UCSD-AML1 (cell line): ENCODE results near the gene LZTS3.
A peak's percentile ranks its signal among the peaks of the same experiment; 100 is the strongest.
"Not testable (repeated sequence)": the region's sequence is repeated elsewhere in the genome, so short reads cannot be mapped to it uniquely, and the experiment has no call there.

Source experiments
- DNase-seq: peaks from one replicate; lab custom pipeline; 2025; ENCODE audit not compliant: unreplicated experiment; lab: John Stamatoyannopoulos, UW

LZTS3 gene

DNA sequence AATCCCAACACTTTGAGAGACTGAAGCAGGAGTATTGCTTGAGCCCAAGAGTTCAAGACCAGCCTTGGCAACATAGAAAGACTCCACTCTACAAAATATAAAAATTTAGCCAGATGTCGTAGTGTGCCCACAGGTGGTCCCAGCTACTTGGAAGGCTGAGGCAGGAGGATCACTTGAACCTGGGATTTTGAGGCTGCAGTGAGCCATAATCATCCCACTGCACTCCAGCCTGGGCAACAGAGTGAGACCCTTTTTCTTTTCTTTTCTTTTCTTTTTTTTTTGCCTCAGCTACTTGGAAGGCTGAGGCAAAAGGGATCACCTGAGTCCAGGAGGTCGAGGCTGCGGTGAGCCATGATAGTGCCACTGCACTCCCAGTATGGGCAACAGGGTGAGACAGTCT is 31.6 kb downstream of the LZTS3 start:
- DNase-seq: no peak

DNA sequence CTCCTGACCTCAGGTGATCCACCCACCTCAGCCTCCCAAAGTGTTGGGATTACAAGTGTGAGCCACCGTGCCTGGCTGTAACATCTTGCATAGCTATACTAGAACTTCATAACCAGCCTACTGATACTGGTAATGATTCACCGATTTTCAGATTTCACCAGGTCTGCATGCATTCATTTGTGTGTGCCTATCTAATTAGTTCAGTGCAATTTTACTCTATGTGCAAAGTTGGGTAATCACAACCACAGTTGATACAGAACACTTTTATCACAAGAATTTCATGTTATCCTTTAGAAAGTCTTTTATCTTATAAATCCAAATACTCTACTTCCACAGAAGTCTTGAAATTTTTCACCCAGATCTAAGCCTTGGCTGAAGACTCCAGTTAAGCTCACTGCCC is 35.9 kb downstream of the LZTS3 start:
- no peak for DNase-seq

DNA sequence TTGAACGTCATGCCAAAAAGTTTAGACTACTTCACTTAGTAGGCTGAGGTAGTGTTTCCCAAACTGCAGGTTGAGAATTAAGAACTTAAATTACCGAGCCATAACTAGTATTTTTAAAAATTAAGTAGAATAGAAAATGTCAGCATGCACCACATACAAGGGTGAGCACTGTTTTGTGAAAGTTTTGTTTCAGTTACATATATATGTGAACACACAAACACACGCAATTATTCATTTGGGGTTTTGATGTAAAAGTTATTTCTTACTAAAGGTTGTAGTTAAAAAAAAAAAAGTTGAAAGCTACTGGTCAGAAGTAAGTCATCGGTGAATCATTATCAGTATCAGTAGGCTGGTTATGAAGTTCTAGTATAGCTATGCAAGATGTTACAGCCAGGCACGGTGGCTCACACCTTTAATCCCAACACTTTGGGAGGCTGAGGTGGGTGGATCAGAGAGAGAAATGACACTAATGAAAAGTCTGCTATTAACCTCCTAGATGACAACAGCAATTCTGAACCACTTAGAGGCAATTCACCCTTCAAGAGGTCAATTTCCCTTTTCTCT is 37.8 kb downstream of the LZTS3 start:
- no peak for DNase-seq

DNA sequence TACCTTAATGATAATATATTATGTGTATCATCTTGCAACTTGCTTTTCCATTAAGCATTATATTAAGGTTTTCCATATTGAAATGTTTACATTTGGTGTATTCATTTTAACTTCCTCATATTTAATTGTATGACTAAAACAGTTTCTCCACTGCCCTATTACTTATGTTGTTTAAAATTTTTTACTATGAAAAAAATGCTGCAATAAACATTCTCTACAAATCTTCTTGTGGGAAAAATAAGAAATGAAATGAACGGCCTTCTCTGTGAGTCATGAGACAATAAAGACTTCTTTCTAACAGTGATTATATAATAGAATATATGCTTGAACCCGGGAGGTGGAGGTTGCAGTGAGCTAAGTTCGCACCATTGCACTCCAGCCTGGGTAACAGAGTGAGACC is 39.2 kb downstream of the LZTS3 start:
- DNase-seq: no peak

DNA sequence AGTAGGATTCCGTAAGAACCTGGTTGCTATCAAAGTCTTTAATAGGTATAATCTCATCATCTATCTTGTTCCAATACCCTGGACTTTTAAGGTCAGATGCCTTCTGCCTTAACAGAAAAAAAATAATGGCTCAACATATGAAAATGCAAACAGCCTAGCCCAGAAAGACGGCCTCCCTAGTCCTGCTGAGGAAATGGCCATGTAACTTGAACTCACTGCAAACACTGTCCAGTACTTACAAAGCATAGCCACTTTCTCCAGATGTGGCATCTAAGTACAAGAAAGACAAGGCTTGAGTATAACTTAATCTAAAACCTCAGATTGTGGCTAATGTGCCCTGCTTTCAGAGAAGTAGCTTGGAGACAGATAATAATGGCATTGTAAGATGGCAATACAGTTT is 40.2 kb downstream of the LZTS3 start:
- no peak for DNase-seq

DNA sequence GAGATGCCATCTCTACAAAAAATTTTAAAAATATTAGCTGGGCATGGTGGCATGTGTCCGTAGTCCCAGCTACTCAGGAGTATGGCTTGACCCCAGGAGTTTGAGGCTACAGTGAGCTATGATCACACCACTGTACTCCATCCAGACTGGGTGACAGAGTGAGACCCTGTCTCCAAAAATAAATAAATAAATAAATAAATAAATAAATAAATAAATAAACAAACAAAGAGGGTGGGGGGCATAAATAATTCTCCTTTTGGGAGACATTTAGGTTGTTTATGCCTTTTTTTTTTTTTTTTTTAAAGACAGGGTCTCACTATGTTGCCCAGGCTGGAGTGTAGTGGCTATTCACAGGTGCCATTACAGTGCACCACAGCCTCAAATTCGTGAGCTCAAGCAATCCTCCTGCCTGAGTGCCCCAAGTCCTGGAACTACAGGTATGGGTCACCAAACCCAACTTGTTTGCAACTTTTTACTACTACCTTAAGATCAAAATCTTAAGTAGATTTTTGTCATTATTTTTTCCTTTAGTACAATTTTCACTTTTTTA is 43.2 kb downstream of the LZTS3 start:
- no peak for DNase-seq

DNA sequence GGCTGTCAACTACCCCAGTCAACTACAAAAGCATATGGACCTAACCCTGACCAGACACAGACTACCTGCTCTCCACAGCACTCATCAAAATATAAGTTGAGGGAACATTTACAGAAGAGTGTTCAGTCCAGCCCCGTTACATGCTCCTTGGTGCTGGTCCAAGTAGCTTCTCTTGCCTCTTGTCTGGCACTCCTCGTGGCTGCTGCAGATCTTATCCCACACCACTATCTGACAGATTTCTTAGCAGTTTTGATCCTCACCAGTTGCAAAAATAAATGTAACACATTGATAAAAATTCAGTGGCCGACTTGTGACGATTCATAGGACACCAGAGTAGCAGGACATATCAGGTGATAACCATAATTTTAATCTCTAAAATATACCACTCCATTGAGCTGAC is 44.3 kb downstream of the LZTS3 start:
- no peak for DNase-seq

DNA sequence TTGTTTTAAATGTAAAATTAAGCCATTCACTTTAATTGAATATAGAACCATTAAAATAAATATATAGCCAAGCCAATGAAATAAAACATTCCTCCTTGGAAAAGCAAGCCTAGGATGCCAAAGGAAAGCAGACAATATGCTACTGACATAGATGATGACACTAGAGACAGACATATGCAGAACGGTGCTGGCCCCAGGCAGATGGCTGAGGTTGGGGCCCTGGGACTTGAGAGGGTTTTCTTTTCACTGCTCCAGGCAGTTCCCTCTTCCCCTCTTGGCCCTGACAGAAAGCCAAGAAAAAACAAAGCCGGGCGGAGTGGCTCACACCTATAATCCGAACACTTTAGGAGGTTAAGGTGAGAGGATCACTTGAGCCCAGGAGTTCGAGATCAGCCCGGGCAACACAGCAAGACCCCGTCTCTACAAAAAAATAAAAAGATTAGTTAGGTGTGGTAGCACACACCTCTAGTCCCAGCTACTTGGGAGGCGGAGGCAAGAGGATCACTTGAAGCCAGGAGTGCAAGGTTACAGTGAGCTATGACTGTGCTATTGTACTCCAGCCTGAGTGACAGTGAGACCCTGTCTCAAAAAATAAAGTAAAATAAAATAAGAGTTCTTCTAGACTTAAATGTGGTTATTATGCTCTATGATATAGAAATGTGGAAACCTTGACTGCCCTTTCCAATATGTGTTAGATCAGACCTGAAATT is 44.9 kb downstream of the LZTS3 start:
- no peak for DNase-seq

DNA sequence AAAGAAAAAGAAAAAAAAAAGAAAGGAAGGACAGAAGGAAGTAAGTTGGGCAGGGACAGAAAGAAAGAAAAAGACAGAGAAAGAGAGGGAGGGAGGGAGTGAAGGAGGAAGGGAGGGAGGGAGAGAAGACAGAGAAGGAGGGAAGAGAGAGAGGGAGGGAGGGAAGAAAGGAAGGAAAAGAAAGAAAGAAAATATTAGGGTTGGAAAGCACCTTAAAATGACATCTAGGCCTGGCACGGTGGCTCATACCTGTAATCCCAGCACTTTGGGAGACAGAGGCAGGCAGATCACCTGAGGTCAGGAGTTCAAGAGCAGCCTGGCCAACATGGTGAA is 46.9 kb downstream of the LZTS3 start:
- no peak for DNase-seq

DNA sequence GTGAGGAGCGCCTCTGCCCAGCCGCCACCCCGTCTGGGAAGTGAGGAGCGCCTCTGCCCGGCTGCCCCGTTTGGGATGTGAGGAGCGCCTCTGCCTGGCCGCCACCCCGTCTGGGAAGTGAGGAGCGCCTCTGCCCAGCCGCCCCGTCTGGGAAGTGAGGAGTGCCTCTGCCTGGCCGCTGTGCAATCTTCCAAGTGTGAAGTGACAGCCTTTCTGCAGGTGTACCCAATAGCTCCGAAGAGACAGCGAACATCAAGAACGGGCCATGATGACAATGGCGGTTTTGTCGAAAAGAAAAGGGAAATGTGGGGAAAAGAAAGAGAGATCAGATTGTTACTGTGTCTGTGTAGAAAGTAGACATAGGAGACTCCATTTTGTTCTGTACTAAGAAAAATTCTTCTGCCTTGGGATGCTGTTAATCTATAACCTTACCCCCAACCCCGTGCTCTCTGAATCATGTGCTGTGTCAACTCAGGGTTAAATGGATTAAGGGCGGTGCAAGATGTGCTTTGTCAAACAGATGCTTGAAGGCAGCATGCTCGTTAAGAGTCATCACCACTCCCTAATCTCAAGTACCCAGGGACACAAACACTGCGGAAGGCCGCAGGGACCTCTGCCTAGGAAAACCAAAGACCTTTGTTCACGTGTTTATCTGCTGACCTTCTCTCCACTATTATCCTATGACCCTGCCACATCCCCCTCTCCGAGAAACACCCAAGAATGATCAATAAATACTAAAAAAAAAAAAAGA is 47.4 kb downstream of the LZTS3 start:
- DNase-seq: not testable (repeated sequence)

DNA sequence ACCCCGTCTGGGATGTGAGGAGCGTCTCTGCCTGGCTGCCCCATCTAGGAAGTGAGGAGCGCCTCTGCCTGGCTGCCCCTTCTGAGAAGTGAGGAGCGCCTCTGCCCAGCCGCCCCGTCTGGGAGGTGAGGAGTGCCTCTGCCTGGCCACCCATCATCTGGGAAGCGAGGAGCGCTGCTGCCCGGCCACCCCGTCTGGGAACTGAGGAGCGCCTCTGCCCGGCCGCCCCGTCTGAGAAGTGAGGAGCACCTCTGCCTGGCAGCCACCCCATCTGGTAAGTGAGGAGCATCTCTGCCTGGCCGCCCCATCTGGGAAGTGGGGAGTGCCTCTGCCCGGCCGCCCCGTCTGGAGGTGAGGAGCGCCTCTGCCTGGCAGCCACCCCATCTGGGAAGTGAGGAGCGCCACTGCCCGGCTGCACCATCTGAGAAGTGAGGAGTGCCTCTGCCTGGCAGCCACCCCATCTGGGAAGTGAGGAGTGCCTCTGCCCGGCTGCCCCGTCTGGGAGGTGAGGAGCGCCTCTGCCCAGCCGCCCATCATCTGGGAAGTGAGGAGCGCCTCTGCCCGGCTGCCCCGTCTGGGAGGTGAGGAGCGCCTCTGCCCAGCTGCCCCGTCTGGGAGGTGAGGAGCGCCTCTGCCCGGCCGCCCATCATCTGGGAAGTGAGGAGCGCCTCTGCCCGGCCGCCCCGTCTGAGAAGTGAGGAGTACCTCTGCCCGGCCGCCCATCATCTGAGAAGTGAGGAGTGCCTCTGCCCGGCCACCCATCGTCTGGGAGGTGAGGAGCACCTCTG is 48.4 kb downstream of the LZTS3 start:
- DNase-seq: not testable (repeated sequence)

DNA sequence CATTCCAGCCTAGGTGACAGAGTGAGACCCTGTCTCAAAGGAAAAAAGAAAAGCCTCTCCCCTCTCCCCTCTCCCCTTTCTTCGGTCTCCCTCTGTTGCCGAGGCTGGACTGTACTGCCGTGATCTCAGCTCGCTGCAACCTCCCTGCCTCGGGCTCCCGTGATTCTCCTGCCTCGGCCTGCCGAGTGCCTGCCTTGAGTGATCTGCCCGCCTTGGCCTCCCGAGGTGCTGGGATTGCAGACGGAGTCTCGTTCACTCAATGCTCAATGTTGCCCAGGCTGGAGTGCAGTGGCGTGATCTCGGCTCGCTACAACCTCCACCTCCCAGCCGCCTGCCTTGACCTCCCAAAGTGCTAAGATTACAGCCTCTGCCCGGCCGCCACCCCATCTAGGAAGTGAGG is 49.2 kb downstream of the LZTS3 start:
- DNase-seq: not testable (repeated sequence)

DNA sequence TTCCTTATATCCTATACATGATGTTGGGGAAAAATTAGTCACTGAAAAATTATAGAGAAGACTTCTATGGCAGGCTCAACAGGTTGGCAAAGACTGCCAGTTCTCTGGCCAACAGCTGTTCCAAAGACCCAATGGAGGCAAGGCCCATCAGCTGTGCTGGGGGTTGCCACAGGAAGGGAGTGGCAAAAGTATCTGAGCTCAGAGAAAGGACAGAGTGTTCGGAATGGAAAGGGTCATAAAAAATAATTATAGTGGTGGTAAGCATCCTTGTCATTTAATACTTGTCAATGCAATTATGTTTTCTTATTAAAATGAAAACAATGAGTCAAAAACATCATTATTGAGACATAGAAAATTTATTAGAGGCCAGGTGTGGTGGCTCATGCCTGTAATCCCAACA is 49.8 kb downstream of the LZTS3 start:
- no peak for DNase-seq

DNA sequence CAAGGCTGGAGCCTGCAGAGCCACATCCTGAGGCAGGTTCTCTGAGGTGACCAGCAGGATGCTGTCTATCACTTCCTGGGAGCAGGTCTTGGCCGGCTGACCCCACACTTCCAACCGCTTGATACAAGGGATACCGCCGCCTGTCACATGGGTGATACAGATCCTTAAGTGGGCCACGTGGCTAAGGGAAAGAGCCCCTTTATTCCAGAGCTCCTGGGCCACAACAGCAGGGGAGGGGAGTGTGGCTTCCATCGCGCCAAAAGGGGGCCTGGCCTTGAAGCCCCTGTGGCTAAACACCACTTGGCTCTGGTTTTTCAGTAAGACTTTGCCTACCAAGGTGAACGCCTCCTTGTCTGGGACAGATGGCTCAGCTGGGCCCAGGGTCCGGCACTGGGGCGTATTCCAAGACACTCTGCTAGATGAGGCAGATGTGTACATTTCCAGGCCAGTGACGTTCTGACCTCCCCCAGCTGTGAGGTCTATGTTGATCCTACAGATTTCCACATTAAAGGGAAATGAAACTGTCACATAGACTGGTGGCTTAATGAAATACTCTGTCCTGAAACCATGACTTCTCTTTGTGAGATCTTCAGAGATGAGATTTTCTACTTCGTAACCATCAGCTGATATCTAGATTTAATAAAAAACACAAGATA is 51.3 kb downstream of the LZTS3 start:
- no peak for DNase-seq

DNA sequence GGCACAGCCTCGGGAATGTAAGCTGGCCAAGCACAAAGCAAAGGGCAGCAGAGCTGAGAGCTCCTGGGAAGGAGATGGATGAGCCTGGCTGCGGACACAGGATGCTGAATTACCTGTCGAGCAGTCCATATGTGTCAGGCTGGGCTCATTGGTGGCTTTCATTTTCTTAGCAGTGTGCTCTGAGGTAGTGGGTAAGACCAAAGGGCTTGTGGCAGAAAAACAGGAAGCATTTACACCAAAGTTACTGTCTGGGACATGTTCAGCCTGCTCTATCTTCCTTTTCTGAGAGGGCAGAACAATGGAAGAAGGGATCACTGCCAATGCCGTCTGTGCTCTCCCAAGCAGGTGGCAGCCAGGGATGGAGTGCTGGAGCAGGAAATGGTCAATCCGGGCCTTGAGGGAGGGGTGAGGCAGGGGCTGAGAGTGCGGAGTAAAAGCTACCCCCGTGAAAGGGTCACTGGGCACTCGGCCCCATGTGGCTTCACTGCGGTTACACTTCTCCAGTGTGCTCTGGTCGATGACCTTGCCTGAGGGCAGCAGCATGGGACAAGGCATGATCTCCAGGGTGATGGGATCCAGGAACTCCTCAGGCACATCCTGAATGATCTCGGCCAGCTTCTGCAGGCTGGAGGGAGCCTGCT is 52.0 kb downstream of the LZTS3 start:
- DNase-seq: no peak

DNA sequence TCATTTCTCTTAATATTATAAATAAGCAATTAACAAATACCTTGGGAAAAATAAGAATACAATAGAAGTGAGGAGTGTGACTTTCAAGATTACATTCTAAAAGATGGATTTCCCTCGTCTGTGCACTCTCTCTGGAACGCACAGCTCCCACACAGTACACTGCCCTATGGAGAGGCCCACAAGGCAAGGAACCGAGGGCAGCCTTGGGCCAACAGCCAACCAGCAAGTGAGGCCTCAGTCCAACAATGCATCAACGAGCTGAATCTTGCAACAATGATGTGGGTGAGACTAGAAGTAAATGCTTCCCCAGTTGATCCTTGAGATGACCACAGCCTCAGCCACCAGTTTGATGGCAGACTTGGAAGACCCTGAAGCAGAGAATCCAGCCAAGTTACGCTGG is 54.3 kb downstream of the LZTS3 start:
- DNase-seq: no peak

DNA sequence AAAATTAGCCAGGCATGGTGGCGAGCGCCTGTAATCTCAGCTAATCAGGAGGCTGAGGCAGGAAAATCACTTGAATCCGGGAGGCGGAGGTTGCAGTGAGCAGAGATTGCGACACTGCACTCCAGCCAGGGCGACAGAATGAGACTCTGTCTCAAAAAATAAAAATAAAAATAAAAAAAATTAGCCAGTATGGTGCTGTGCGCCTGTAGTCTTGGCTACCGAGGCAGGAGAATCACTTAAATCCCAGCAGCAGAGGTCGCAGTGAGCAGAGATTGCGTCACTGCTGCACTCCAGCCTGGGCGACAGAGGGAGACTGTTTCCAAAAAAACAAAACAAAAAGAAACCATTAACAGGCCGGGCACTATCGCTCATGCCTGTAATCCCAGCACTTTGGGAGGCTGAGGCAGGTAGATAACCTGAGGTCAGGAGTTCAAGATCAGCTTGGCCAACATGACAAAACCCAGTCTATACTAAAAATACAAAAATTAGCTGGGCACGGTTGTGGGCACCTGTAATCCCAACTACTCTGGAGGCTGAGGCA is 55.4 kb downstream of the LZTS3 start:
- DNase-seq: peak; percentile 28

DNA sequence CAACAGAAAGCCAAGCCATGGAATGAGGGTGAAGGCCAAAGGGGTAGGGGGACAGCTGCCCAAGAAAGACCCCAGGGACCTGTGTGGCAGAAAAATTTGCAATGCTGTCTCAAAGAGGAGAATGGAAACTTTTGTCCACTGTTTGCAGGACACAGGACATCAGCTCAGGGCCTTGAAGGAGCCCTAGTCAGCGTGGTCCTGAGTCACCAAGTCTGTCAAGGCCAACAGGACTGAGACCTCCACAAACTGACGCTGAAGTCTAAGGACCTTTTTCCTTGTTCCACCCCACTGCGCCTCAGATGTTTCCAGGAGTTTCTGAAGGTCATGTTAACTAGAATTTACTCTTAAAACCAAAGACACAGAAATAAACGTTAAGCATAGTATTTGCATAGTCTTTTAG is 57.0 kb downstream of the LZTS3 start:
- DNase-seq: no peak

DNA sequence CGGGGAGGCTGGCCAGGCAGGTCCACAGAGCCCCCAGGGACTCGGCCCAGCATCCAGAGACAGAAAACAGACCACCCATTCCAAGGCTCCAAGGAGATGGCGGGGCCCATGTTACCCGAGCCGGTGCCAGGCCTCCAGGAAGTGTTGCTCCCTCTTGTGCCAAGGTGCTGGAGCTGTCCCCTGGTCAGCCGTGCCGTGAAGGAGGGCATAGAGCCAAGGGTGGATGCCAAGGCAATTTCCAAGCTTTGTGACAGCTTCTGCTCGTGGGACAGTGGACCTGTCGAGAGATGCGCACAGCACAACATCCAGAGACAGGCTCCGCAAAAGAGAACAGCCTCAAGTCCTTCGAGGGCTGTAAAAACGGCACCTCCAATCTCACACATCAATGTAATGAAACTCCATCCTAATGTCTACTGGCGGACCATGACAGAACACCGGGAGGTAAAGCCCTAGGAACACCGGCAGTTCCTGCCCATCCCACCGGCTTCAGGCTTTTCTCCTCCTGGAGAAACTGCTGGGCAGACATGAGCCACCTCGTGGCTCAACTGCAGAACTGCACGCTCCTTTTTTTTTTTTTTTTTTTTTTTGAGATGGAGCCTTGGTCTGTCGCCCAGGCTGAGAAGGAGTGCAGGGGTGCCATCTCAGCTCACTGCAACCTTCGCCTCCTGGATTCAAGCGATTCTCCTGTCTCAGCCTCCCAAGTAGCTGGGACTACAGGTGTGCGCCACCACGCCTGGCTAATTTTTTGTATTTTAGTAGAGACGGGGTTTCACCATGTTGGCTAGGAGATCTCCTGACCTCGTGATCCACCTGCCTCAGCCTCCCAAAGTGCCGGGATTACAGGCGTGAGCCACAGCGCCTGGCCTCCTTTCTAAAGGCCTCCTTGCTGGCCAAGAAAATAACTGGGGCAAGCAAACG is 57.9 kb downstream of the LZTS3 start:
- DNase-seq: no peak
